OCI-LY1 (cell line): ENCODE measurements around the gene STT3B.

Source experiments
- H2AFZ ChIP-seq: fragments of 200-600 bp; sonication (generic), shearing (Covaris generic); 2 replicates; pipeline ENCODE4 v1.6.0; 2014; ENCODE audit warnings: antibody characterized with exemption, mild to moderate bottlenecking, low read length
- H3F3A ChIP-seq: fragments of 200-600 bp; sonication (generic), shearing (Covaris generic); 2 replicates; pipeline ENCODE4 v1.6.0; 2014; ENCODE audit warnings: mild to moderate bottlenecking, antibody characterized with exemption, low read length, moderate library complexity; ENCODE audit not compliant: insufficient read depth
- H3K27ac ChIP-seq: fragments of 200-600 bp; sonication (generic); 2 replicates; pipeline ENCODE4 v1.5.1; 2014; ENCODE audit warnings: low read length, mixed run types, mild to moderate bottlenecking, low read depth; ENCODE audit not compliant: poor library complexity, severe bottlenecking
- H3K27me3 ChIP-seq: fragments of 200-600 bp; sonication (generic); 2 replicates; pipeline ENCODE4 v1.6.0; 2014; ENCODE audit warnings: antibody characterized with exemption, mild to moderate bottlenecking, low read length, moderate library complexity; ENCODE audit not compliant: insufficient read depth
- H3K36me3 ChIP-seq: fragments of 200-600 bp; sonication (generic); 2 replicates; pipeline ENCODE4 v1.6.1; 2014; ENCODE audit warnings: mild to moderate bottlenecking, antibody characterized with exemption, low read length, moderate library complexity, mixed read lengths; ENCODE audit not compliant: insufficient read depth
- H3K4me1 ChIP-seq: fragments of 200-600 bp; sonication (generic); 2 replicates; pipeline ENCODE4 v1.5.1; 2014; ENCODE audit warnings: mild to moderate bottlenecking, low read length, moderate library complexity; ENCODE audit not compliant: insufficient read depth, severe bottlenecking
- H3K4me2 ChIP-seq: fragments of 200-600 bp; sonication (generic), shearing (Covaris generic); 2 replicates; pipeline ENCODE4 v1.6.1; 2014; ENCODE audit warnings: low read length
- H3K4me3 ChIP-seq: fragments of 200-600 bp; sonication (generic); 2 replicates; pipeline ENCODE4 v1.5.1; 2014; ENCODE audit warnings: low read length, low read depth, mild to moderate bottlenecking, mixed read lengths; ENCODE audit not compliant: poor library complexity, severe bottlenecking
- H3K79me2 ChIP-seq: fragments of 200-600 bp; shearing (Covaris generic); 2 replicates; pipeline ENCODE4 v1.6.1; 2016; ENCODE audit warnings: mixed run types, low read length, mixed read lengths; ENCODE audit not compliant: insufficient read depth
- H3K9ac ChIP-seq: fragments of 200-600 bp; sonication (generic), shearing (Covaris generic); 2 replicates; pipeline ENCODE4 v1.6.1; 2014; ENCODE audit warnings: mild to moderate bottlenecking, low read length, mixed read lengths
- H3K9me2 ChIP-seq: fragments of 200-600 bp; sonication (generic), shearing (Covaris generic); 2 replicates; pipeline ENCODE4 v1.6.1; 2014; ENCODE audit warnings: low read depth, mild to moderate bottlenecking, low read length, mixed read lengths
- H3K9me3 ChIP-seq: fragments of 200-600 bp; shearing (Covaris generic); 2 replicates; pipeline ENCODE4 v1.6.1; 2014; ENCODE audit warnings: low read length, mixed read lengths
- H4K20me1 ChIP-seq: fragments of 200-600 bp; sonication (generic), shearing (Covaris generic); 2 replicates; pipeline ENCODE4 v1.6.0; 2016; ENCODE audit warnings: mild to moderate bottlenecking, low read length; ENCODE audit not compliant: insufficient read depth
- EZH2 ChIP-seq: fragments of 200-600 bp; sonication (generic), shearing (Covaris generic); IDR thresholded peaks from 2 replicates; pipeline ENCODE4 v1.8.0; 2017; ENCODE audit warnings: borderline replicate concordance, mixed run types, mild to moderate bottlenecking, antibody characterized with exemption, low read length, moderate library complexity, mixed read lengths
- TF ChIP-seq, protein P1 (sequence below): fragments of 200-600 bp; sonication (generic), shearing (Covaris generic); IDR thresholded peaks from 2 replicates; pipeline ENCODE4 v1.5.1; 2017; ENCODE audit warnings: mild to moderate bottlenecking, antibody characterized with exemption, low read length, moderate library complexity, mixed read lengths

The STT3B gene

DNA sequence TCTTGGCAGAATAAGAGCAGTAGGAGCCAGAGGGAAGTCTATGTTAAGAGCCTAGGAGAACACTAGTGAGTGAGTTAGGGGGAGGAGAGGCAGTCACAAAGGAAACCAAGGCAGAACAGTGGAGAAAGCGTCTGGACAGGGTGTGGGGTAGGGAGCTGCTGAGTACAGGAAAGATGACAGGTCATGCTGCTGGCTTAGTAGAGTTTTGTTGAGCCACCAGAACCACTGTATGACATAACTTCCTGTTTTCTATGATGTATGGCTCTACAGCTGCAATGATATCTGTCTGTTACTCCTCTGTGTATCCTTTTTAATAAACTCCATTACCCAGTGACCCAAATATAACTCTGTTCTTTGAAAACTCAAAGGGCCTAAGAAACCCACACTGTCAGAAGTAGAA lies 10.6 kb upstream of the STT3B start:
- Histone ChIP-seq H3K36me3 (no peaks in the 10 kb centered on the region), H3K9me3 (no peaks in the 10 kb centered on the region), H3K27me3 (no peaks in the 10 kb centered on the region), H3K4me3 (no peak overlapping the region), H3K4me1 (peaks cover 9% of the 10 kb centered on the region), H3K9ac (no peak overlapping the region), H3K4me2 (no peak overlapping the region), H4K20me1 (no peaks in the 10 kb centered on the region), H3K79me2 (no peaks in the 10 kb centered on the region), H3K27ac (no peak overlapping the region), H3F3A (no peaks in the 10 kb centered on the region), H2AFZ (no peak overlapping the region), H3K9me2 (no peaks in the 10 kb centered on the region)
- no peak for TF ChIP-seq EZH2
- TF ChIP-seq, protein P1, sequence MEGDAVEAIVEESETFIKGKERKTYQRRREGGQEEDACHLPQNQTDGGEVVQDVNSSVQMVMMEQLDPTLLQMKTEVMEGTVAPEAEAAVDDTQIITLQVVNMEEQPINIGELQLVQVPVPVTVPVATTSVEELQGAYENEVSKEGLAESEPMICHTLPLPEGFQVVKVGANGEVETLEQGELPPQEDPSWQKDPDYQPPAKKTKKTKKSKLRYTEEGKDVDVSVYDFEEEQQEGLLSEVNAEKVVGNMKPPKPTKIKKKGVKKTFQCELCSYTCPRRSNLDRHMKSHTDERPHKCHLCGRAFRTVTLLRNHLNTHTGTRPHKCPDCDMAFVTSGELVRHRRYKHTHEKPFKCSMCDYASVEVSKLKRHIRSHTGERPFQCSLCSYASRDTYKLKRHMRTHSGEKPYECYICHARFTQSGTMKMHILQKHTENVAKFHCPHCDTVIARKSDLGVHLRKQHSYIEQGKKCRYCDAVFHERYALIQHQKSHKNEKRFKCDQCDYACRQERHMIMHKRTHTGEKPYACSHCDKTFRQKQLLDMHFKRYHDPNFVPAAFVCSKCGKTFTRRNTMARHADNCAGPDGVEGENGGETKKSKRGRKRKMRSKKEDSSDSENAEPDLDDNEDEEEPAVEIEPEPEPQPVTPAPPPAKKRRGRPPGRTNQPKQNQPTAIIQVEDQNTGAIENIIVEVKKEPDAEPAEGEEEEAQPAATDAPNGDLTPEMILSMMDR: no peak

DNA sequence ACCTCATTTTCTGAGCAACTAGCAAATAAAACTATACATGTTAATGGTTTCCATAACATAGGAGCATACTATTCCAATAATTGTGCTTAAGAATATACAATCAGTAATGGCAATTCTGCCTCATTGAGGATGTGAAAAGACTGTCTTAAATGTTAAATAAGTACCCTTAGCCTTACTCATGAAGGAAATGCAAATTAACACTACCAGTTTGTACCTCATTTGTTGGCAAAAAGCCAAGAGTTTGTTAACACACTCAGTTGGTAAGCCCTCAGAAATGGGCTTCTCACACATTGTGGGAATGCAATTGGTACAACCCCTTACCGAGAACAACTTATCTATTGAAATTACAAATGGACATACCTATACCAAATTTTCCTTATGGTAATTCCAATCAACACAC lies 9.2 kb upstream of the STT3B start:
- H3K4me3 ChIP-seq: no peak overlapping the region

DNA sequence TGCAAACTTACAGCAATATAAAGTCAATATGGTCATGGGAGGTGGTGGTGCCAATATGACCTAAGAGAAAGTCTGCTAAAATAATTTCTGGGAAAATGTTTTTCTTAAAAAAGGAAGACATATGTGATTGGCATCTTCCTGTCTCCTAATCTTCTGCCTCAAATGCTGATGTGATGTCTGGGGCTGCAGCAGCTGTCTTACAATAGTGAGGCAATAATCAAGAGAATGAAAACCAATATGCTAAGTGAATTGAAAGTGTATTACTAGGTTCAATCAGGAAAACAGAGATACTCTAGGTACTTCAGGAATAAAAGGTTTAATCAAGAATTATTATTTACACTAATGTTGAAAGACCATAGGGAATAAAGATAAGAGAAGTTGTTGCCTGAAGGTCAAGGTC lies 7.2 kb upstream of the STT3B start:
- TF ChIP-seq EZH2: no peak
- TF ChIP-seq, protein P1: no peak
- Histone ChIP-seq H3K4me3 (no peak overlapping the region), H3K9me2 (no peaks in the 10 kb centered on the region), H3F3A (no peaks in the 10 kb centered on the region), H3K9me3 (no peaks in the 10 kb centered on the region), H3K9ac (no peak overlapping the region), H3K27ac (no peak overlapping the region), H3K79me2 (no peaks in the 10 kb centered on the region), H2AFZ (no peak overlapping the region), H3K4me2 (no peak overlapping the region), H3K27me3 (no peaks in the 10 kb centered on the region; the same call in 1 of the 2 replicates), H4K20me1 (no peaks in the 10 kb centered on the region), H3K36me3 (no peaks in the 10 kb centered on the region; the same call in 1 of the 2 replicates), H3K4me1 (peaks cover 10% of the 10 kb centered on the region)

More for the DNA sequence above, 9.2 kb upstream of the STT3B start:
- Histone ChIP-seq H3K27ac (no peak overlapping the region), H2AFZ (no peak overlapping the region), H3K9me3 (no peaks in the 10 kb centered on the region), H3K4me1 (peaks cover 9% of the 10 kb centered on the region), H3K9me2 (no peaks in the 10 kb centered on the region), H3K27me3 (no peaks in the 10 kb centered on the region), H3F3A (no peaks in the 10 kb centered on the region), H3K36me3 (no peaks in the 10 kb centered on the region), H4K20me1 (no peaks in the 10 kb centered on the region), H3K79me2 (no peaks in the 10 kb centered on the region), H3K9ac (no peak overlapping the region), H3K4me2 (no peak overlapping the region)
- no peak for TF ChIP-seq EZH2
- TF ChIP-seq, protein P1: no peak
